K562 (cell line): Measurements from ENCODE around the gene DCTN5. TPM values are rescaled to one million over a fixed set of nuclear protein-coding genes. Genes with fewer than 3 reads are reported as not detected.
A peak's percentile ranks its signal among the peaks of the same experiment; 100 is the strongest.

ENCODE experiments used
- ATAC-seq: fragments of 200-7000 bp; cut with Tn5 transposase; 3 replicates; pipeline ENCODE4 v1.9.1; 2020; ENCODE audit warnings: moderate library complexity
- BruUV-seq: library from RNA; stranded (reverse); fragments of 400-500 nt; replicated peaks from 2 replicates; lab custom pipeline; 2021; lab: Mats Ljungman, UMichigan
- CTCF ChIA-PET: fragments of 300-600 bp; formaldehyde crosslinking; extraction: SDS; loops from one replicate; lab custom pipeline; 2021; ENCODE audit warnings: low intra/inter-chr PET ratio; lab: Yijun Ruan, JAX
- POLR2A ChIA-PET: fragments of 300-600, 350-650 bp; sonication (Branson Sonifier 250); formaldehyde crosslinking; extraction: SDS; loops from one replicate; lab custom pipeline; 2021; ENCODE audit warnings: antibody characterized with exemption, inconsistent platforms; lab: Yijun Ruan, JAX
- DNase-seq, 4 experiments: peaks; one replicate each; pipeline versions ENCODE4 v3.0.0 to v3.0.0-alpha.2; 2011 to 2018; ENCODE audit warnings: low spot score in 3 of 4, mixed read lengths in 3 of 4; ENCODE audit errors: extremely low read depth in 1 of 4
- FAIRE-seq: peaks from 2 replicates; lab custom pipeline; 2011; peaks lifted over from hg19 to GRCh38; lab: Jason Lieb, UNC
- H2AFZ ChIP-seq: 2 replicates; pipeline ENCODE4 v1.6.0; 2011; ENCODE audit warnings: low read depth, low read length, control low read depth, inconsistent platforms
- H3K27ac ChIP-seq: fragments of 200-600 bp; 3 replicates; pipeline ENCODE4 v1.8.0; 2011; ENCODE audit warnings: low read depth, mild to moderate bottlenecking, control low read depth, inconsistent platforms, low read length, moderate library complexity, mixed read lengths; ENCODE audit errors: extremely low read depth
- H3K27me3 ChIP-seq, 2 experiments: fragments of 300-600 bp in 1 of 2; 2 replicates in 1 of 2; 3 replicates in 1 of 2; pipeline versions ENCODE4 v1.6.0 to v1.8.0; 2011; ENCODE audit warnings: inconsistent platforms in 2 of 2, low read length in 2 of 2, mild to moderate bottlenecking in 1 of 2, mixed read lengths in 1 of 2, moderate library complexity in 1 of 2; ENCODE audit not compliant: control insufficient read depth in 2 of 2, insufficient read depth in 2 of 2
- H3K36me3 ChIP-seq: fragments of 300-600 bp; 3 replicates; pipeline ENCODE4 v1.8.0; 2011; ENCODE audit warnings: mild to moderate bottlenecking, low read length, inconsistent platforms; ENCODE audit not compliant: control insufficient read depth, insufficient read depth
- H3K4me1 ChIP-seq, 2 experiments: fragments of 200-600 bp in 1 of 2; replicated peaks in 1 of 2; 2 replicates in 1 of 2; 3 replicates in 1 of 2; pipeline versions ENCODE4 v1.5.1 to v1.8.0; 2011; ENCODE audit warnings: inconsistent platforms in 2 of 2, low read length in 2 of 2, mild to moderate bottlenecking in 1 of 2, mixed read lengths in 1 of 2, moderate library complexity in 1 of 2; ENCODE audit not compliant: control insufficient read depth in 2 of 2, insufficient read depth in 2 of 2
- H3K4me2 ChIP-seq: 2 replicates; pipeline ENCODE4 v1.6.1; 2011; ENCODE audit warnings: low read length, control low read depth, inconsistent platforms, mixed read lengths; ENCODE audit not compliant: insufficient read depth
- H3K4me3 ChIP-seq: fragments of 200-600 bp; sonication (generic), shearing (Covaris generic); 2 replicates; pipeline ENCODE4 v1.5.1; 2016; ENCODE audit warnings: control low read depth, inconsistent platforms
- H3K79me2 ChIP-seq: fragments of 200-600 bp; 3 replicates; pipeline ENCODE4 v1.8.0; 2011; ENCODE audit warnings: low read length, inconsistent platforms; ENCODE audit not compliant: control insufficient read depth, insufficient read depth
- H3K9ac ChIP-seq, 2 experiments: 2 replicates each; pipeline versions ENCODE4 v1.6.0 to v1.6.1; 2011; ENCODE audit warnings: low read depth in 2 of 2, low read length in 2 of 2, control low read depth in 1 of 2, inconsistent platforms in 1 of 2, mild to moderate bottlenecking in 1 of 2, mixed read lengths in 1 of 2; ENCODE audit not compliant: insufficient read depth in 1 of 2
- H3K9me1 ChIP-seq: one replicate; pipeline ENCODE4 v1.6.0; 2011; ENCODE audit warnings: inconsistent platforms, mild to moderate bottlenecking, low read length, moderate library complexity; ENCODE audit not compliant: control insufficient read depth, insufficient read depth
- H3K9me3 ChIP-seq: replicated peaks from 2 replicates; pipeline ENCODE4 v1.5.1; 2011; ENCODE audit warnings: low read depth, low read length, inconsistent platforms; ENCODE audit not compliant: control insufficient read depth, insufficient read depth
- H4K20me1 ChIP-seq: replicated peaks from 2 replicates; pipeline ENCODE4 v1.6.1; 2011; ENCODE audit warnings: low read length, inconsistent platforms, mixed read lengths; ENCODE audit not compliant: control insufficient read depth, insufficient read depth
- CEBPG ChIP-seq, 3 experiments: fragments of 200-800 bp in 1 of 3; sonication (Bioruptor generic) in 1 of 3; sonication (generic) in 1 of 3; formaldehyde crosslinking in 1 of 3; IDR thresholded peaks in 2 of 3; conservative IDR thresholded peaks in 1 of 3; 2 replicates each; pipeline versions ENCODE4 v1.6.1 to v1.8.0; 2016 to 2022; ENCODE audit warnings: missing compliant biosample characterization in 2 of 3, missing genetic modification characterization in 2 of 3, mild to moderate bottlenecking in 1 of 3, missing genetic modification reagents in 1 of 3
- MCM3 ChIP-seq: fragments of 450-650 bp; IDR thresholded peaks from 2 replicates; pipeline ENCODE4 v1.6.1; 2016
- NR2C1 ChIP-seq, 2 experiments: fragments of 450-650 bp; IDR thresholded peaks; 2 replicates each; pipeline ENCODE4 v1.6.1; 2017; ENCODE audit warnings: mild to moderate bottlenecking in 2 of 2, antibody characterized with exemption in 1 of 2, inconsistent platforms in 1 of 2, missing compliant biosample characterization in 1 of 2, missing genetic modification characterization in 1 of 2
- RCOR1 ChIP-seq, 2 experiments: IDR thresholded peaks; 2 replicates each; pipeline ENCODE4 v1.6.1; 2012; ENCODE audit warnings: low read depth in 2 of 2, low read length in 2 of 2, borderline replicate concordance in 1 of 2, improper control_type of control experiment in 1 of 2
- THRAP3 ChIP-seq: fragments of 450-650 bp; IDR thresholded peaks from 2 replicates; pipeline ENCODE4 v1.6.1; 2016; ENCODE audit warnings: mild to moderate bottlenecking, inconsistent platforms, borderline replicate concordance
- WGBS: fragments of 100-300 bp; shearing (Covaris generic); methylation state at CpG from one replicate; pipeline ENCODE4 v1.1.6; 2016; ENCODE audit warnings: low coverage, mixed read lengths; ENCODE audit not compliant: insufficient coverage; ENCODE audit errors: missing lambda C conversion rate; 5-methylcytosine and 5-hydroxymethylcytosine counted together
- in situ Hi-C: fragments of 300-500 bp; cut with MboI; formaldehyde crosslinking; loops from 4 replicates; pipeline ENCODE4 v1.15.0; 2018; ENCODE audit warnings: inconsistent platforms, mixed read lengths
- intact Hi-C: fragments of 100-400 bp; cut with micrococcal nuclease; formaldehyde crosslinking; loops from 2 replicates; pipeline ENCODE4 v1.14.2; 2022
- polyA plus RNA-seq, 8 experiments: library from polyadenylated mRNA; depleted of rRNA in 4 of 8; stranded (reverse) in 5 of 8; unstranded in 3 of 8; fragments of >200 nt; fragmentation: Nextera tagmentation in 2 of 8; fragmentation: Illumina TruSeq in 1 of 8; extraction: Ambion mirVana in 2 of 8; extraction: Trizol in 1 of 8; gene quantifications; 2 replicates each; pipeline versions ENCODE4 v1.2.1 to v1.2.3, GENCODE V29; 2011 to 2014; ENCODE audit warnings: inconsistent platforms in 1 of 8, missing spikeins in 1 of 8
- total RNA-seq, 7 experiments: library from RNA; depleted of rRNA in 6 of 7; stranded (reverse); fragments of >200 nt in 6 of 7; fragmentation: Illumina TruSeq in 2 of 7; extraction: Trizol in 2 of 7; gene quantifications; 2 replicates each; pipeline versions ENCODE4 v1.2.1 to v1.2.3, GENCODE V29; 2011 to 2021; ENCODE audit warnings: low replicate concordance in 1 of 7
- TF ChIP-seq, protein P1 (sequence below): sonication (generic); formaldehyde crosslinking; IDR thresholded peaks from 2 replicates; pipeline ENCODE4 v1.8.0; 2023; ENCODE audit warnings: mild to moderate bottlenecking, missing genetic modification reagents
- TF ChIP-seq, protein P2 (sequence below), 2 experiments: IDR thresholded peaks; 2 replicates each; pipeline ENCODE4 v1.6.1; 2012; ENCODE audit warnings: improper control_type of control experiment in 2 of 2, low read depth in 2 of 2, low read length in 2 of 2, borderline replicate concordance in 1 of 2
- TF ChIP-seq, protein P3 (sequence below): fragments of 250-450 bp; sonication (Bioruptor Pico); IDR thresholded peaks from 2 replicates; pipeline ENCODE4 v1.5.0; 2020; ENCODE audit warnings: mild to moderate bottlenecking, borderline replicate concordance
- TF ChIP-seq, protein P4 (sequence below): fragments of 450-650 bp; IDR thresholded peaks from 2 replicates; pipeline ENCODE4 v1.6.1; 2016
- TF ChIP-seq, protein P5 (sequence below): sonication (generic); formaldehyde crosslinking; IDR thresholded peaks from 2 replicates; pipeline ENCODE4 v1.5.0; 2020; ENCODE audit warnings: missing genetic modification reagents

The DCTN5 gene
- total and polyA plus RNA-seq, 9 of the 15 experiments (the other 6 are each of a cell fraction or from before 2014, with no cell fraction given), result 35.8 to 149 (median 75.9) TPM

DNA sequence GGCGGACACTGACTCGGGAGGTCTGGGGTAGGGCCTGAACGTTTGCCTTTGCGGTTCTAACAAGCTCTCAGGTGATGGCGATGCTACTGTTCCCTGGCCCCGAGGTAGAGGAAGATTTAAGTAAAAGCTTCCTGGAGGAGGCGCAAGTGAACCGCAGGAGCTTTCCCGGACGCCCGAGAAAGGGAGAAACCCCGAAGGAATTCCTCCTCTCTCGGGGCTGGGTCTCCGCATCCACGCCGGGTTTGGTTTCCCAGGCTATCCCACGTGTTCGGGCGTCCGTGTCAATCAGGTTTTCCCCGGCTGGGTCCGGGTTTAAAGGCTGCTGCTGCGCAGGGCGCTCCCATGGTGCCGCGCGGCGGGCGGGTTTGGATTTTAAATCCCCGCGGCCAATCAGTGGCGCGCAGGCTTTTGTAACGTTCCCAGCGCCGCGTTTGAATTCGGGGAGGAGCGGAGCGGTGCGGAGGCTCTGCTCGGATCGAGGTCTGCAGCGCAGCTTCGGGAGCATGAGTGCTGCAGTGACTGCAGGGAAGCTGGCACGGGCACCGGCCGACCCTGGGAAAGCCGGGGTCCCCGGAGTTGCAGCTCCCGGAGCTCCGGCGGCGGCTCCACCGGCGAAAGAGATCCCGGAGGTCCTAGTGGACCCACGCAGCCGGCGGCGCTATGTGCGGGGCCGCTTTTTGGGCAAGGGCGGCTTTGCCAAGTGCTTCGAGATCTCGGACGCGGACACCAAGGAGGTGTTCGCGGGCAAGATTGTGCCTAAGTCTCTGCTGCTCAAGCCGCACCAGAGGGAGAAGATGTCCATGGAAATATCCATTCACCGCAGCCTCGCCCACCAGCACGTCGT lies 37.4 kb downstream of the DCTN5 start, which contains the start of gene PLK1:
TSS of gene PLK1 (plus strand) at position 460 of the 844 bp plus-strand sequence. CDS start at position 504, 44 bp downstream.
- WGBS, result under 1% methylated on average over 54 of the region's 75 CpGs
- ChIA-PET CTCF (interaction anchor here (1.1 kb wide), 1 partner anchor 364 kb away, joined by 3 read pairs; no protein-coding TSS in a partner anchor), POLR2A (interaction anchor here (0.6 to 5.0 kb wide), 11 partner anchors 9 to 274 kb away, joined by 3 to 66 read pairs (median 3); no protein-coding TSS in a partner anchor)
- intact Hi-C loops (loop anchor here (2.0 kb wide), 2 partner anchors 38 to 50 kb away; partner anchors contain the start of genes DCTN5 and PALB2), in situ Hi-C loops (no loop called here)
- peaks cover 18% of the 10 kb centered on the region for H4K20me1 ChIP-seq
- peak within 1 kb of the TSS; percentile 99 for H3K27ac ChIP-seq
- FAIRE-seq (peak; percentile 67), DNase-seq (peak; percentile 86 to 95 (median 91)), ATAC-seq (peak; percentile 96)
- H3K36me3 ChIP-seq, result peaks cover 57% of the 10 kb centered on the region
- H3K79me2 ChIP-seq, result peaks cover 54% of the 10 kb centered on the region
- H3K4me2 ChIP-seq, result peak within 1 kb of the TSS; percentile 100
- H3K9me1 ChIP-seq, result no peaks in the 10 kb centered on the region
- H3K4me1 ChIP-seq, result peaks cover 19 to 28% of the 10 kb centered on the region in 2 experiments; a peak in 4 of 5 replicates
- no peaks in the 10 kb centered on the region for H3K9me3 ChIP-seq
- peak within 1 kb of the TSS; percentile 89 for H2AFZ ChIP-seq
- H3K4me3 ChIP-seq, result peak within 1 kb of the TSS; percentile 87
- TSS peak; percentile 56 for BruUV-seq
- H3K27me3 ChIP-seq, result no peaks in the 10 kb centered on the region
- H3K9ac ChIP-seq, result peak within 1 kb of the TSS; percentile 100
- TF ChIP-seq, protein P1, sequence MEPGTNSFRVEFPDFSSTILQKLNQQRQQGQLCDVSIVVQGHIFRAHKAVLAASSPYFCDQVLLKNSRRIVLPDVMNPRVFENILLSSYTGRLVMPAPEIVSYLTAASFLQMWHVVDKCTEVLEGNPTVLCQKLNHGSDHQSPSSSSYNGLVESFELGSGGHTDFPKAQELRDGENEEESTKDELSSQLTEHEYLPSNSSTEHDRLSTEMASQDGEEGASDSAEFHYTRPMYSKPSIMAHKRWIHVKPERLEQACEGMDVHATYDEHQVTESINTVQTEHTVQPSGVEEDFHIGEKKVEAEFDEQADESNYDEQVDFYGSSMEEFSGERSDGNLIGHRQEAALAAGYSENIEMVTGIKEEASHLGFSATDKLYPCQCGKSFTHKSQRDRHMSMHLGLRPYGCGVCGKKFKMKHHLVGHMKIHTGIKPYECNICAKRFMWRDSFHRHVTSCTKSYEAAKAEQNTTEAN (CRISPR knock-in tag), result no peak
- no peak for TF ChIP-seq THRAP3
- TF ChIP-seq, protein P2, sequence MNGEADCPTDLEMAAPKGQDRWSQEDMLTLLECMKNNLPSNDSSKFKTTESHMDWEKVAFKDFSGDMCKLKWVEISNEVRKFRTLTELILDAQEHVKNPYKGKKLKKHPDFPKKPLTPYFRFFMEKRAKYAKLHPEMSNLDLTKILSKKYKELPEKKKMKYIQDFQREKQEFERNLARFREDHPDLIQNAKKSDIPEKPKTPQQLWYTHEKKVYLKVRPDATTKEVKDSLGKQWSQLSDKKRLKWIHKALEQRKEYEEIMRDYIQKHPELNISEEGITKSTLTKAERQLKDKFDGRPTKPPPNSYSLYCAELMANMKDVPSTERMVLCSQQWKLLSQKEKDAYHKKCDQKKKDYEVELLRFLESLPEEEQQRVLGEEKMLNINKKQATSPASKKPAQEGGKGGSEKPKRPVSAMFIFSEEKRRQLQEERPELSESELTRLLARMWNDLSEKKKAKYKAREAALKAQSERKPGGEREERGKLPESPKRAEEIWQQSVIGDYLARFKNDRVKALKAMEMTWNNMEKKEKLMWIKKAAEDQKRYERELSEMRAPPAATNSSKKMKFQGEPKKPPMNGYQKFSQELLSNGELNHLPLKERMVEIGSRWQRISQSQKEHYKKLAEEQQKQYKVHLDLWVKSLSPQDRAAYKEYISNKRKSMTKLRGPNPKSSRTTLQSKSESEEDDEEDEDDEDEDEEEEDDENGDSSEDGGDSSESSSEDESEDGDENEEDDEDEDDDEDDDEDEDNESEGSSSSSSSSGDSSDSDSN (IDR thresholded peaks at IDR 0.05; ENCODE audit: borderline replicate concordance in 1 of 2, low read depth in 2 of 2, low read length in 2 of 2), result no peak
- TF ChIP-seq RCOR1 (IDR thresholded peaks at IDR 0.05; ENCODE audit: borderline replicate concordance in 1 of 2, low read depth in 2 of 2, low read length in 2 of 2), result peak in 1 of 2 experiments; percentile 61; a peak in 2 of 4 replicates
- no peak for TF ChIP-seq NR2C1 (IDR thresholded peaks at IDR 0.05)
- TF ChIP-seq NR2C1 (tag; IDR thresholded peaks at IDR 0.05), result no peak; the same call in 1 of the 2 replicates
- TF ChIP-seq, protein P3, sequence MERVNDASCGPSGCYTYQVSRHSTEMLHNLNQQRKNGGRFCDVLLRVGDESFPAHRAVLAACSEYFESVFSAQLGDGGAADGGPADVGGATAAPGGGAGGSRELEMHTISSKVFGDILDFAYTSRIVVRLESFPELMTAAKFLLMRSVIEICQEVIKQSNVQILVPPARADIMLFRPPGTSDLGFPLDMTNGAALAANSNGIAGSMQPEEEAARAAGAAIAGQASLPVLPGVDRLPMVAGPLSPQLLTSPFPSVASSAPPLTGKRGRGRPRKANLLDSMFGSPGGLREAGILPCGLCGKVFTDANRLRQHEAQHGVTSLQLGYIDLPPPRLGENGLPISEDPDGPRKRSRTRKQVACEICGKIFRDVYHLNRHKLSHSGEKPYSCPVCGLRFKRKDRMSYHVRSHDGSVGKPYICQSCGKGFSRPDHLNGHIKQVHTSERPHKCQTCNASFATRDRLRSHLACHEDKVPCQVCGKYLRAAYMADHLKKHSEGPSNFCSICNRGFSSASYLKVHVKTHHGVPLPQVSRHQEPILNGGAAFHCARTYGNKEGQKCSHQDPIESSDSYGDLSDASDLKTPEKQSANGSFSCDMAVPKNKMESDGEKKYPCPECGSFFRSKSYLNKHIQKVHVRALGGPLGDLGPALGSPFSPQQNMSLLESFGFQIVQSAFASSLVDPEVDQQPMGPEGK (CRISPR knock-in tag), result no peak
- TF ChIP-seq, protein P4, sequence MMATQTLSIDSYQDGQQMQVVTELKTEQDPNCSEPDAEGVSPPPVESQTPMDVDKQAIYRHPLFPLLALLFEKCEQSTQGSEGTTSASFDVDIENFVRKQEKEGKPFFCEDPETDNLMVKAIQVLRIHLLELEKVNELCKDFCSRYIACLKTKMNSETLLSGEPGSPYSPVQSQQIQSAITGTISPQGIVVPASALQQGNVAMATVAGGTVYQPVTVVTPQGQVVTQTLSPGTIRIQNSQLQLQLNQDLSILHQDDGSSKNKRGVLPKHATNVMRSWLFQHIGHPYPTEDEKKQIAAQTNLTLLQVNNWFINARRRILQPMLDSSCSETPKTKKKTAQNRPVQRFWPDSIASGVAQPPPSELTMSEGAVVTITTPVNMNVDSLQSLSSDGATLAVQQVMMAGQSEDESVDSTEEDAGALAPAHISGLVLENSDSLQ, result peak; percentile 94
- TF ChIP-seq MCM3, result no peak
- TF ChIP-seq, protein P5, sequence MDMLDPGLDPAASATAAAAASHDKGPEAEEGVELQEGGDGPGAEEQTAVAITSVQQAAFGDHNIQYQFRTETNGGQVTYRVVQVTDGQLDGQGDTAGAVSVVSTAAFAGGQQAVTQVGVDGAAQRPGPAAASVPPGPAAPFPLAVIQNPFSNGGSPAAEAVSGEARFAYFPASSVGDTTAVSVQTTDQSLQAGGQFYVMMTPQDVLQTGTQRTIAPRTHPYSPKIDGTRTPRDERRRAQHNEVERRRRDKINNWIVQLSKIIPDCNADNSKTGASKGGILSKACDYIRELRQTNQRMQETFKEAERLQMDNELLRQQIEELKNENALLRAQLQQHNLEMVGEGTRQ (CRISPR knock-in tag), result peak; percentile 28; the same call in 1 of the 2 replicates
- TF ChIP-seq CEBPG (CRISPR knock-in tag; IDR thresholded peaks at IDR 0.05), result no peak
- TF ChIP-seq CEBPG (tag; conservative IDR thresholded peaks at IDR 0.05 in 1 of 2, IDR thresholded peaks at IDR 0.05 in 1 of 2), result no peak
